HG03135 (cell line): ENCODE data around the gene HOXA9.

Experiments used
- ATAC-seq: cut with Tn5 transposase; IDR thresholded peaks from one replicate; pipeline ENCODE4 v1.9.1; 2021; ENCODE audit warnings: mild to moderate bottlenecking, moderate library complexity; ENCODE audit not compliant: unreplicated experiment

Gene HOXA9

DNA sequence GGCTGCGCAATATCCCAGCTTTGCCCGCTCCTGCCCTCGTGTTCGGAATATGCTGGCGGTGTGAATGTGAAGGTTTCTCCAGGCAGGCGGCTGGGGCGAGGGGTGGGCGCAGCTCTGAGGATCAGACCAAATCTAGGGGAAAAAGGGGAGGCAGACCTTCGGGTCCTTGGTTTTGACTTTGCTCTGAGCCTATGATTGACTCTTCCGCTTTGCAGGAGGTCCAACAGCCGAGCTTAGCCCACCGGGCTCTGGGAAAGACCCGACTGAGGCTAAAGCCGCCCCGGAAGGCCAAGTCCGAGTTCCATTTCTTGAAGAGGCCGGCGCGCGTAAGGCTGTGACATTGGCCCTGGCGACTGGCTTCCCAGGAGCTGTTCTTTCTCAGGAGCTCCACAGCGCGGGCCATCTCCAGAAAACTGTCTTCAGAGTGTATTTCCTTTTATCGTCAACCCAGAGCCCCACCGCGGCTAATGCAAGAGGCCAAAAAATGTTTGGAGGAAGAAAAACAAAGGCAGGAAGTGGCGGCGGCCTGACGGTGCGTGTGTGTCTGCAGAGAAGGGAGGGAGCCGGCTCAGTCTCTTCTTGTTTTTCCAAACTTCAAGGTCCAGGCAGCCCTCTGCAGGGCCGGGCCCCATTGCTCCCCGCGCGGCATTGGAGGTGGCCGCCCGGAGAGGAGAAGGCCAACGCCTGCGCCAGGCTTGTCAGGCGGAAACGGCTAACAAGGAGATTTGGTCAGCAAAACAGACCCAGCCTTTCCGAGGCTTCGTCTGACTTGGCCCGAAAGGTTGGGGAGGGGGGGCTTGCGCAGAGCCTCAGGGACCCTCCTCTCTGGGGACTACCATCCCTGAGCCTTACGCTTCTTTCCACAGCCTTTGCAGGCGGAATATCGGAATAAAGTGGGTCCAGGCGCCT, 23.3 kb upstream of the HOXA9 start:
- no peak for ATAC-seq

GRCh38 chr7:27187475-27188385, 22.4 kb upstream of the HOXA9 start:
- ATAC-seq, result no peak

DNA sequence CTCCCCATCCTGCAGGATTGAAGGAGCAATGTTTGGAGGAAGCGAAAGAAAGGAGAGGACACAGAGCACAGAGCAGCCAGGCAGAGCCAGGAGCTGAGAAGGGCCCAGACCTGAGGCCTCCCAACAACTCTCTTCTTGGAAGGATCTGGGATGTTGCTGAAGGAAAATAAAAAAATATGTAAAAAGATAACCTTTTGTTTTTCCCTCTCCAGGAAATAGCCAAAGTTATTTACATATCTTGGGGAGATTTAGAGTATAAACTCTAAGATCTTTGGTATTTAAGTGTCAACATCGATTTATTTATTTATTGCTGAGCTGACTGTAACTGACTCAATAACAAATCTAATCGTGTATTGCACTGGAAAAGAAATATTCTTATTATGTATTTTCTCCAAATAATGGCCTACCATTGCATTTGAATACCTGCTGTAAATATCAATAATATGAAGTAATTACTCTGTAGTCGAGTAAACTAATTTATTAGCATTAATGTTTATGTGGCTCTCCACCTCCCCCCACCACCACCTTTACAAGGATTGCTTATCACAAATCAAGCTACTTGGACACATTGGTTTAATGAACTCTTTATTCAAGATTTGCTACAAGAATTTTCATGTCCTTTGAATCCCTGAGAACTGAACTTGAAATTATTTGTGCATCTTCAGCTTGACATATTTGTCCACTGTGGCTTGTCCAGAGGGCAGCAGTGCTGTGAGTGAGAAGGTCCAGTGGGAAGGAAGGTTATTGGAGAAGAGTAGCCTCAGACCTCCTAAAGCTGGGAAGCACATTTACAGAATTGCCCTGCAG, 21.5 kb upstream of the HOXA9 start:
- no peak for ATAC-seq

DNA sequence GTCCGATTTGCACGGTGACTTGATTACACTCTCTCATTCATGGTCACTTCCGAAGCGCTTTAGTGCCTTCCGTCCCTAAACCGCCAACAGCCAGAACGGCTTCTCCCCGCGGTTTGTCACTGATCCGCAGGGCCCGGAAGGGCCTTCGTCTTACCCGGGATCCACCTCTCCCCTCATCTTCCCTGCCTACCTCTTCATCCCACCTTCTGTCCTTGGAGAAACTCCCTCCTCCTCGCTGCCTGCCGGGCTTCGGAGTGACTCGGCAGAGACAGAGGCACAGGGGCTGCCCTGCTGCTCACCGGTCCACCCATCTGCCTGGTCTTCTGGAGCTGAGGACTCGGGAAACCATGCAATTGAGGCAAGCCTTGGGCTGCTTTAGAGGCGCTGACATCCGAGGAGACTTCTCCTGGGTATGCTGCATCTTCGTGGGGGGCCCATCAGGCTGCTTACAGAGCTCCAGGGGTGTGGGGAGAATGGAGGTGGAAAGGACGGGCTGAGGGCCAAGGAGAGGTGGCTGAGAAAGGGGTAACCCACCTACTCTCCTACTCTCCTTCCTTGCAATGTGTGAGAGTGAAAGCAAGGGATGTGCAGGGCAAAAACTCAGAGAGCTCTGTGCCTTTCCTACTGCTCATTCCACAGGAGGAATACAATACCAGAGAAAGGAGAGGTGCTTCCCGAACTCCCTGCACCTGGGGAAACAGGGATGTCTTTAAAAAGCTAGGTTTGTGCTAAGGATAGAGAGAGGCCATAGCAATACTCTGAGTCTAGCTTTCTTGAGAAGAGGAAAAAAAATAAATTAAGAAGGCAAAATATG, 20.7 kb upstream of the HOXA9 start:
- ATAC-seq, result no peak

- no peak for ATAC-seq
These were observed 19.9 kb upstream of the HOXA9 start, which contains the start of gene HOXA11 for GRCh38 chr7:27185013-27185853. HOXA11 (minus strand) TSS chr7:27185232; CDS start chr7:27185144, 88 bp downstream.

- no peak for ATAC-seq
These were observed 19.1 kb upstream of the HOXA9 start for GRCh38 chr7:27184337-27185012.

GRCh38 chr7:27183682-27184336, 18.5 kb upstream of the HOXA9 start:
- no peak for ATAC-seq

DNA sequence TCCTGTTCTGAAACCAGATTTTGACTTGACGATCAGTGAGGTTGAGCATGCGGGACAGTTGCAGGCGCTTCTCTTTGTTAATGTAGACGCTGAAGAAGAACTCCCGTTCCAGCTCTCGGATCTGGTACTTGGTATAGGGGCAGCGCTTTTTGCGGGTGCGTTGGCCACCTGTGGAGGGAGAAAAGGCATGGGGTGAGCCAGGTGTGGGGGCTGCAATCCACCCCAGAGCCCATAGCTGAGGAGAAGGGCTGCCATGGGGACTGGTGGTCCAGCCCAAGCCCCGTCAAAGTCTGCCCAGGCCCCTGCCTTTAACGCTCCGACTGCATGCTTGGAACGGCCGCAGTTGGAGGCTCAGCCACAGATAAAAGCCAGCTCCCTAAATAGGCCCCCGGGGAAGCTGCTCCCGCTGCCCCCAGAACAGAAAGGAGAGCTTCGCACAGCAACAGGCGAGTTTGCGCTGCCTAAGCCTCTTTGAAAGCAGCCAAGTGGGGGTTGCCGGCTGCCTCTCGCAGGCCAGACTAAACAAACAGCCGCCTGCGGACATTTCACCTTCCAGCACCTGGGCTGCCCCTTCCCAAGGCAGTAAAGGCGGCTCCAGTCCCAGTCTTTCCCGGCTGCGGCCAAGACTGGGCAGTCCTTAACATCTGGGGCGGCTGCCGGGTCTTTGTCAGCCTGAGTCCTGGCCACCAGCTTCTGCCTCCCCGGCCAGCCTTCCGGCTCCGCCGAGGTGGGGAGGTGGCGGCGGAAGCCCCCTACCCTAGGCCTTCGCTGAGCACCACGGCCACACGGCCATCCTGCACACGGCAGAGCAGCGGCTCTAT, 17.7 kb upstream of the HOXA9 start:
- no peak for ATAC-seq

DNA sequence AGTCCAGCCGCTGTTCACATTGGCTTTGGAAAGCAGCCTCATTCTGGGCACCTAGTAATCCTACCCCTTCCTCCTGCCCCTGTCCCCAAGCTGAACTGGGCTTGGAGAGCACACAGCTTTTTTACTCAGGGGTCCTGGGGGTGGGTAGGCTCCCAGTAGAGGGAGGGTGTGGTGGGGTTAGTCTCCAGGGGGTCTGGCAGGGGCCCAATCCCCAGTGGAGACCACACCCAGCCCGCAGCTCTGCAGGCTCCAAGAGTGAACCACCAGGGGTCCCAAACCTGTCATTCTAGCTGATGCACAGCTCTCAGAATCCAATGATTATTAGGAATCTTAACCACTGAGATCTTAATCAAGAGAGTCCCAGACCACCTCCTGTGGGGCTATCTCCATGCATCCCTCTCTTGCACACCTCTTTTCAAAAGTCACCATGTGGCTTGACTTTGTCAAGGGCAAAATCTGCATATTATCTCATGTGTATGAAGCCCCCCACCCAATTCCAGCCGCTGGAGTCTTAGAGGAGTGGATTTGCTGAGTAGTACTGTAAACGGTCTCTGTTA, 17.0 kb upstream of the HOXA9 start:
- ATAC-seq, result no peak

DNA sequence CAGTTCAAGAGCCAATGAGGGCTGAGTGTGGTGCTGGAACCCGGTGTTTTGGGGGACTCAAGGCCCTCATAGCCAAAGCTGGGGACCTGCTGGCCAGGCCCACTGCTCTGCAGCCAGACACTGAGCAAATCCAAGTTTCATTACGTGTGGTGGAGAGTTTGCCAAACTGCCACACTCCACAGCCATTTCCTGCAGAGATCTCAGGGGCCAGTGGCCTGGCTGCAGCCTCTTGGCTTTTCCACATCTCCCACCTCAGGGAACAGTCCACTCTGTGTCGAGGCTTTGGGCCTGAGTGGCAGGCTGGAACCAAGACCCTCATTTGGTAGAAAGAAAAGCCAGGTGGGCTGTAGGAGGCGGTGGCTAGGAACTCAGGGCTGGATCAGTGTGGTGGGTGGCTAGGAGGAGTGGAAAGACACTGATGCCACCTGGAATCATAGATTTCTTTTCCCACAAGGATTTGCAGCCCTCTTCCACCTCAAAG, 16.5 kb upstream of the HOXA9 start:
- no peak for ATAC-seq

GRCh38 chr7:27180431-27181420, 15.4 kb upstream of the HOXA9 start:
- ATAC-seq, result no peak

DNA sequence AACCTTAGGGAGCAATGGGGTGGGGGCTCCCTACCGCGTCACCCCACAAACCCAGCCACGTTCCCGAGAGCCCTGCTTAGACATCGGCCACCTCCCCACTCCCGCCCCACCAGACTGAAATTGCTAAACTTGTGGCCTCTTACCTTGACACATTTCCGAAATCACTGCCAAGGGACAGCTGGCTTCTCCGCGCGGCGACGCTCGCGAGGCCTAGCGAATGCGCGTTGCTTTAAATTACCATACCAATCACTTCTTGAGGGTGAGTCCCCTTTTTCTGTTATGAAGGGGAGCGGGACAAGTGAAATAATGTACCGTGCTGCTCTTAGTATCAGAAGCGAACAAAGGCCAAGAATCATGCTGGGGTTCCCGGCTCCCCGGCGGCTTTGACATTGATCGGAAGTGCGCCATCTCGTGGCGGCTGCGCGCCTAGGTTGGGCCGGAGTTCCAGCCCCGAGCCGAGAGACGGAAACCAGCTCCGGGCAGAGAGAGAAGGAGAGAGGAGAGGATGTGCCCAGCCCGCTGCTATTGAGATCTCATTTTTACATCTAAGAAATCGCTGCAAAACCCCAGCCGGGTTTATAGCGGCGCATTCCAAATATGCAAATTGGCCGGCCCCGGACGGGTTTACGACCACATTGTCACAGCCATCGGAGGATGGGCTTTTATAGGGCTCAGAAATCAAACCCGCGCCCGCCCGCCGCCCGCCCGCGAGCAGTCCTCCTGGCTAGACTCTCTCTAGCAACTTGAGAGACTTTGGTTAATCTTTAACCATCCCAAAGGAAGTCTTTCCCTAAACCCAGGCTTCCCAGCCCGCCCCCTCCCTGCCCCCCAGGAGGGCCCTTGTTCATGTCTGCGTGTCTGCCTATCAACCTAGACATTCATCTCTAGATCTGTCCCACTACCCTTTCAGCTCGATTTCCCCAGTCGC, 14.4 kb upstream of the HOXA9 start:
- no peak for ATAC-seq

- no peak for ATAC-seq
These were observed 13.7 kb upstream of the HOXA9 start for GRCh38 chr7:27179030-27179429.

DNA sequence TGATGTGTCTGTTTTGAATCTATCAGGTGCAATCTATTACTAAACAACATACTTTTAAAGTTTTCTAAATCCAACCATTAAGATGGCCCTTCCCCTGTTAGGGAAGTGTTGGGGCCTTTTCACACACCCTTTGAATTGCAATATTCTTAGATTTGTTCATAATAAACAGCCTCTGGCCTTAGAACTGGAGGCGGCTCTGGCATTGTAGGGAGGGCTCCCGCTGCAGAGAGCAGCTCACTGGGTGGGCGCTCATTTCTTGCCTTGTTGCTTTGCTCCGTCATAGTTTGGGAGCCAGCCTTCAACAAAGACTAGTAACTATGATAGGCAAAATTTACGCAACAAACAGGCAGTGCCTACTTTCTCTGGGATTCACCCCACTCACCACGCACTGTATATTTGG, 13.0 kb upstream of the HOXA9 start:
- no peak for ATAC-seq
